GM12892 (cell line): ENCODE results near the gene TMEM18.

Experiments
- DNase-seq: peaks from one replicate; pipeline ENCODE4 v3.0.0; 2011; ENCODE audit not compliant: insufficient read length
- FAIRE-seq: peaks from 2 replicates; lab custom pipeline; 2011; peaks lifted over from hg19 to GRCh38; lab: Jason Lieb, UNC
- POLR2A ChIP-seq: IDR thresholded peaks from 2 replicates; pipeline ENCODE4 v1.6.1; 2011; ENCODE audit warnings: low read depth, low read length, control low read depth
- POLR2AphosphoS5 ChIP-seq: IDR thresholded peaks from 2 replicates; pipeline ENCODE4 v1.6.1; 2011; ENCODE audit warnings: low read depth, low read length, control low read depth
- TAF1 ChIP-seq: IDR thresholded peaks from 2 replicates; pipeline ENCODE4 v1.6.1; 2011; ENCODE audit warnings: low read depth, mild to moderate bottlenecking, control low read depth, low read length, borderline replicate concordance

The TMEM18 gene

GRCh38 chr2:657766-658165 is 19.4 kb downstream of the TMEM18 start:
- TF ChIP-seq POLR2A (no peak), POLR2AphosphoS5 (no peak), TAF1 (no peak)
- FAIRE-seq (no peak), DNase-seq (no peak)

GRCh38 chr2:656676-657075 is 20.5 kb downstream of the TMEM18 start:
- DNase-seq: no peak
- no peak for TF ChIP-seq POLR2A
- TF ChIP-seq TAF1: no peak
- no peak for TF ChIP-seq POLR2AphosphoS5
- FAIRE-seq: no peak

- FAIRE-seq: no peak
Observed at GRCh38 chr2:655626-656025, 21.6 kb downstream of the TMEM18 start.

GRCh38 chr2:654896-655295 is 22.3 kb downstream of the TMEM18 start:
- DNase-seq: no peak
- no peak for TF ChIP-seq TAF1
- TF ChIP-seq POLR2AphosphoS5: no peak
- no peak for TF ChIP-seq POLR2A
- no peak for FAIRE-seq

More at GRCh38 chr2:655626-656025, 21.6 kb downstream of the TMEM18 start:
- DNase-seq: no peak
- no peak for TF ChIP-seq TAF1
- no peak for TF ChIP-seq POLR2AphosphoS5
- no peak for TF ChIP-seq POLR2A

- DNase-seq (no peak), FAIRE-seq (no peak)
- no peak for TF ChIP-seq TAF1
- TF ChIP-seq POLR2AphosphoS5: no peak
- TF ChIP-seq POLR2A: no peak
Observed at GRCh38 chr2:653645-654425, 23.4 kb downstream of the TMEM18 start.

GRCh38 chr2:652881-653480 is 24.2 kb downstream of the TMEM18 start:
- no peak for DNase-seq
- TF ChIP-seq POLR2AphosphoS5 (no peak), POLR2A (no peak), TAF1 (no peak)
- no peak for FAIRE-seq

GRCh38 chr2:651951-652373 is 25.2 kb downstream of the TMEM18 start:
- FAIRE-seq (no peak), DNase-seq (no peak)
- TF ChIP-seq POLR2A (no peak), TAF1 (no peak), POLR2AphosphoS5 (no peak)

GRCh38 chr2:650343-651310 is 26.6 kb downstream of the TMEM18 start:
- FAIRE-seq: no peak
- DNase-seq: no peak
- TF ChIP-seq TAF1 (no peak), POLR2A (no peak), POLR2AphosphoS5 (no peak)

- TF ChIP-seq POLR2AphosphoS5 (no peak), TAF1 (no peak), POLR2A (no peak)
- no peak for DNase-seq
- no peak for FAIRE-seq
Observed at GRCh38 chr2:649426-650342, 27.5 kb downstream of the TMEM18 start.

GRCh38 chr2:648476-649424 is 28.5 kb downstream of the TMEM18 start:
- FAIRE-seq (no peak), DNase-seq (no peak)
- TF ChIP-seq POLR2AphosphoS5 (no peak), TAF1 (no peak), POLR2A (no peak)
